WTC11 (cell line): Measurements from ENCODE around the gene TARDBP. TPM values are rescaled to one million over a fixed set of nuclear protein-coding genes. Genes with fewer than 3 reads are reported as not detected.
"Not testable (repeated sequence)": the region's sequence is repeated elsewhere in the genome, so short reads cannot be mapped to it uniquely, and the experiment has no call there.

Source experiments
- ATAC-seq: fragments of 200-7000 bp; cut with Tn5 transposase; 2 replicates; pipeline ENCODE4 v1.10.0; 2021; ENCODE audit warnings: mild to moderate bottlenecking, moderate library complexity
- CTCF ChIA-PET: fragments of 300-600 bp; sonication (Branson Sonifier 250); formaldehyde crosslinking; loops from one replicate; lab custom pipeline; 2021; ENCODE audit warnings: antibody characterized with exemption; lab: Charles Lee
- POLR2A ChIA-PET: fragments of 350-600 bp; sonication (Branson Sonifier 250); formaldehyde crosslinking; loops from one replicate; lab custom pipeline; 2021; ENCODE audit warnings: antibody characterized with exemption; lab: Charles Lee
- DNase-seq: peaks from one replicate; pipeline ENCODE4 v3.0.0; 2021; ENCODE audit warnings: low spot score
- H3K27ac Mint-ChIP-seq: 2 replicates; pipeline ENCODE4 v1.8.0; 2021; ENCODE audit warnings: mixed read lengths
- H3K27me3 Mint-ChIP-seq: 2 replicates; pipeline ENCODE4 v1.8.0; 2021; ENCODE audit warnings: low read depth, mild to moderate bottlenecking, moderate library complexity, mixed read lengths
- H3K36me3 Mint-ChIP-seq: 2 replicates; pipeline ENCODE4 v1.8.0; 2021; ENCODE audit warnings: mixed read lengths
- H3K4me1 Mint-ChIP-seq: 2 replicates; pipeline ENCODE4 v1.8.0; 2022; ENCODE audit warnings: mixed read lengths
- H3K4me3 Mint-ChIP-seq: 2 replicates; pipeline ENCODE4 v1.8.0; 2021; ENCODE audit warnings: mild to moderate bottlenecking, moderate library complexity, mixed read lengths
- H3K9me3 Mint-ChIP-seq: 2 replicates; pipeline ENCODE4 v1.8.0; 2021; ENCODE audit warnings: mixed read lengths
- total RNA-seq: library from RNA; stranded (reverse); gene quantifications from 3 replicates; pipeline ENCODE4 v1.2.3, GENCODE V29; 2021

Gene TARDBP
- total RNA-seq, 1 experiment from 2014 or later, result 228 TPM

GRCh38 chr1:11073398-11073797, 60.9 kb downstream of the TARDBP start:
- H3K4me1 Mint-ChIP-seq, ATAC-seq, DNase-seq, H3K27ac Mint-ChIP-seq, H3K27me3 Mint-ChIP-seq, POLR2A ChIA-PET, H3K9me3 Mint-ChIP-seq, H3K4me3 Mint-ChIP-seq: not testable (repeated sequence)
- CTCF ChIA-PET, result interaction anchor here (1.8 kb wide), 1 partner anchor 36 kb away, joined by 12 read pairs; no protein-coding TSS in a partner anchor
- peaks cover 80% of the 10 kb centered on the region for H3K36me3 Mint-ChIP-seq

Other genes with a start within 250 kb of the TARDBP start
- 6.9 to 11.7 TPM (median 8.7 TPM) in 3 replicates for gene CASZ1, start 216.0 kb upstream of the TARDBP start, total RNA-seq
- 0.57 to 1.1 TPM (median 0.82 TPM) in 3 replicates for gene MASP2, start 34.6 kb downstream of the TARDBP start, total RNA-seq
- gene SRM, start 47.4 kb downstream of the TARDBP start, total RNA-seq, result 164 to 200 TPM (median 170 TPM) in 3 replicates
- 62.8 to 73.0 TPM (median 66.2 TPM) in 3 replicates for gene EXOSC10, start 87.2 kb downstream of the TARDBP start, total RNA-seq
- gene ANGPTL7, start 176.7 kb downstream of the TARDBP start, total RNA-seq, result not detected in 3 replicates
- gene MTOR, start 249.9 kb downstream of the TARDBP start, total RNA-seq, result 63.1 to 66.7 TPM (median 65.0 TPM) in 3 replicates